Smooth muscle cell (in vitro differentiated cells): ENCODE results near the gene BHMT. TPM values are rescaled to one million over a fixed set of nuclear protein-coding genes. Genes with fewer than 3 reads are reported as not detected.

Experiments used
- DNase-seq: peaks from one replicate; lab custom pipeline; 2025; ENCODE audit not compliant: unreplicated experiment; lab: John Stamatoyannopoulos, UW
- H2AFZ ChIP-seq: fragments of 200-600 bp; sonication (generic); 2 replicates; pipeline ENCODE4 v1.6.0; 2016; ENCODE audit warnings: antibody characterized with exemption, low read depth, mild to moderate bottlenecking
- H3F3A ChIP-seq: fragments of 200-600 bp; sonication (generic); 2 replicates; pipeline ENCODE4 v1.6.0; 2017; ENCODE audit warnings: antibody characterized with exemption, low read depth
- H3K27ac ChIP-seq: fragments of 200-600 bp; sonication (generic); 2 replicates; pipeline ENCODE4 v1.5.1; 2016; ENCODE audit warnings: low read depth, mild to moderate bottlenecking
- H3K27me3 ChIP-seq: fragments of 200-600 bp; sonication (generic); 2 replicates; pipeline ENCODE4 v1.6.1; 2016; ENCODE audit warnings: low read depth, mild to moderate bottlenecking
- H3K36me3 ChIP-seq: fragments of 200-600 bp; sonication (generic); 2 replicates; pipeline ENCODE4 v1.5.1; 2016; ENCODE audit warnings: low read depth
- H3K4me1 ChIP-seq: fragments of 200-600 bp; sonication (generic); 2 replicates; pipeline ENCODE4 v1.5.1; 2016; ENCODE audit warnings: low read depth
- H3K4me2 ChIP-seq: fragments of 200-600 bp; sonication (generic); 2 replicates; pipeline ENCODE4 v1.6.0; 2016; ENCODE audit warnings: mild to moderate bottlenecking
- H3K4me3 ChIP-seq: fragments of 200-600 bp; sonication (generic); 2 replicates; pipeline ENCODE4 v1.5.1; 2016; ENCODE audit warnings: mild to moderate bottlenecking
- H3K79me2 ChIP-seq: fragments of 200-600 bp; sonication (generic); 2 replicates; pipeline ENCODE4 v1.6.0; 2016; ENCODE audit warnings: low read depth, mild to moderate bottlenecking
- H3K9ac ChIP-seq: fragments of 200-600 bp; sonication (generic); 2 replicates; pipeline ENCODE4 v1.6.0; 2016; ENCODE audit warnings: low read depth
- H3K9me3 ChIP-seq: fragments of 200-600 bp; sonication (generic); replicated peaks from 2 replicates; pipeline ENCODE4 v1.5.1; 2016; ENCODE audit warnings: low read depth
- H4K20me1 ChIP-seq: fragments of 200-600 bp; sonication (generic); 2 replicates; pipeline ENCODE4 v1.6.0; 2016; ENCODE audit warnings: low read depth
- WGBS: methylation state at CpG from one replicate; pipeline ENCODE4 v1.1.7; 2016; ENCODE audit warnings: low lambda C conversion rate; 5-methylcytosine and 5-hydroxymethylcytosine counted together
- polyA plus RNA-seq: library from polyadenylated mRNA; unstranded; fragments of >200 nt; fragmentation: Nextera tagmentation; extraction: Ambion mirVana; gene quantifications from 2 replicates; pipeline ENCODE4 v1.2.1, GENCODE V29; 2016
- total RNA-seq: library from RNA; depleted of rRNA; stranded (reverse); fragments of >200 nt; gene quantifications from 2 replicates; pipeline ENCODE4 v1.2.3, GENCODE V29; 2014
- TF ChIP-seq, protein P1 (sequence below): fragments of 200-600 bp; sonication (generic); IDR thresholded peaks from 2 replicates; pipeline ENCODE4 v1.5.1; 2017; ENCODE audit warnings: borderline replicate concordance, mild to moderate bottlenecking, antibody characterized with exemption; ENCODE audit not compliant: insufficient read depth, poor library complexity, severe bottlenecking

Gene BHMT
- total and polyA plus RNA-seq, 2 experiments from 2014 or later: not detected

DNA sequence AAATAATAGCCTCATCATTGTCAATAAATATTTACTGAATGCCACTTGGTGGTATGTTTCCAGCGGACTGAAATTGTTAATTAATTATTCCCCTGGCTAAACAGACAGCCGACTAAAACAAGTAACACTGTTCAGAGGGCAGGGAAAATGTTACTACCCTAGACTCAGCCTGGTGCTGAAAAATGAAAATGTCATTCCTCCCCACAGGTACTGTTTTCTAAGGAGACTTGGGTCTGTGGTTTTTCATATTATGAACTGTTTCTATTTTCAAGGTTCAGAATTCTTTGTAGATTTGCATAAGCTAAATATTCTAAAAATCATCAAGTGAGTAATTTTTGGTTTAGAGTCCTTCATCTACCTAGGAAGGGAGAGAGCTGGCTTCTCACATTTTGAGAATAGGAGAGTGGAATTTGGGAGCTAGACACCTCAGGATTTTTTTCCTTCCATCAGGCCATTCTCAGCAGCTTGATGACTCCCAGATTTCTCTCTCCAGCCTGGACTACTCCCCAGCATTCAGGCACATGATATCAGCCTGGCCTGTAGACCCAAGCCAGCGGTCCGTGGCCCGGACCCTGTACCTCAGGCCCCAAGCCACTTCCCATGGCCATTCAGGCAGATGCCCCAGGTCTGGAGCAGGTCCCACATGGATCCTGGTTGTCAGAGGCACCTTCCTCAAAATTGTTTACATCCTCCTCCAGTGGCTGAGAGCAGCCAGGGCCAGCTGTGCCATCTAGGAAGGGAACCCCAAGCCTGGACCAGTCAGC is 24.4 kb downstream of the BHMT start:
- no peaks in the 10 kb centered on the region for H3K79me2 ChIP-seq
- H3K27ac ChIP-seq: no peak overlapping the region
- no peak for DNase-seq
- H3K4me3 ChIP-seq: no peak overlapping the region
- H3K9ac ChIP-seq: no peak overlapping the region
- 96% methylated on average over 5 of the region's 5 CpGs for whole genome bisulfite sequencing
- no peaks in the 10 kb centered on the region for H3F3A ChIP-seq
- no peaks in the 10 kb centered on the region for H3K27me3 ChIP-seq
- no peaks in the 10 kb centered on the region for H3K4me1 ChIP-seq
- H2AFZ ChIP-seq: no peak overlapping the region
- no peaks in the 10 kb centered on the region for H4K20me1 ChIP-seq
- TF ChIP-seq, protein P1, sequence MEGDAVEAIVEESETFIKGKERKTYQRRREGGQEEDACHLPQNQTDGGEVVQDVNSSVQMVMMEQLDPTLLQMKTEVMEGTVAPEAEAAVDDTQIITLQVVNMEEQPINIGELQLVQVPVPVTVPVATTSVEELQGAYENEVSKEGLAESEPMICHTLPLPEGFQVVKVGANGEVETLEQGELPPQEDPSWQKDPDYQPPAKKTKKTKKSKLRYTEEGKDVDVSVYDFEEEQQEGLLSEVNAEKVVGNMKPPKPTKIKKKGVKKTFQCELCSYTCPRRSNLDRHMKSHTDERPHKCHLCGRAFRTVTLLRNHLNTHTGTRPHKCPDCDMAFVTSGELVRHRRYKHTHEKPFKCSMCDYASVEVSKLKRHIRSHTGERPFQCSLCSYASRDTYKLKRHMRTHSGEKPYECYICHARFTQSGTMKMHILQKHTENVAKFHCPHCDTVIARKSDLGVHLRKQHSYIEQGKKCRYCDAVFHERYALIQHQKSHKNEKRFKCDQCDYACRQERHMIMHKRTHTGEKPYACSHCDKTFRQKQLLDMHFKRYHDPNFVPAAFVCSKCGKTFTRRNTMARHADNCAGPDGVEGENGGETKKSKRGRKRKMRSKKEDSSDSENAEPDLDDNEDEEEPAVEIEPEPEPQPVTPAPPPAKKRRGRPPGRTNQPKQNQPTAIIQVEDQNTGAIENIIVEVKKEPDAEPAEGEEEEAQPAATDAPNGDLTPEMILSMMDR: no peak
- H3K4me2 ChIP-seq: no peak overlapping the region
- H3K9me3 ChIP-seq: no peaks in the 10 kb centered on the region
- no peaks in the 10 kb centered on the region for H3K36me3 ChIP-seq

DNA sequence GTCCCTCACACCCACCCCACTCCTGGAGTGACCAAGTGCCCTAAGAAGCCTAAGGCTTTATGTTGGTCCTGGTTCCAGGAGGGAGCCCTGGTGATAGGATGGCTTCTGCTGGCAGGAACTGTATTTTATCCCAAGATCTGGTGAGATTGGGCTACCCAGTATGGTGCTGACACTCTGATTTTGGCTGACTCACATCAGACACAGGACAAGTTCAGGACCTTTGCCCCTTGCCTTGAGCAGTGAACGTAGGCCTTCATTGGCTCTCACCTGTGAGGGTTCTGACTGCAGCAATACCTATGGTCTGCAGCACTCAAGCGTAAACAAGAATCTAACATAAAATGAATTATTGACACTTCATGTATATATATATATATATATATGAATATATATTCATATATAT is 25.0 kb downstream of the BHMT start:
- H3K9ac ChIP-seq: no peak overlapping the region
- no peak overlapping the region for H3K27ac ChIP-seq
- H3K79me2 ChIP-seq: no peaks in the 10 kb centered on the region
- H4K20me1 ChIP-seq: no peaks in the 10 kb centered on the region
- no peaks in the 10 kb centered on the region for H3K27me3 ChIP-seq
- no peak overlapping the region for H3K4me3 ChIP-seq
- H2AFZ ChIP-seq: no peak overlapping the region
- no peaks in the 10 kb centered on the region for H3K36me3 ChIP-seq
- H3K9me3 ChIP-seq: no peaks in the 10 kb centered on the region
- no peaks in the 10 kb centered on the region for H3F3A ChIP-seq
- no peak for DNase-seq
- no peaks in the 10 kb centered on the region for H3K4me1 ChIP-seq
- WGBS: 98% methylated on average over 2 of the region's 2 CpGs
- no peak overlapping the region for H3K4me2 ChIP-seq
- TF ChIP-seq, protein P1: no peak

DNA sequence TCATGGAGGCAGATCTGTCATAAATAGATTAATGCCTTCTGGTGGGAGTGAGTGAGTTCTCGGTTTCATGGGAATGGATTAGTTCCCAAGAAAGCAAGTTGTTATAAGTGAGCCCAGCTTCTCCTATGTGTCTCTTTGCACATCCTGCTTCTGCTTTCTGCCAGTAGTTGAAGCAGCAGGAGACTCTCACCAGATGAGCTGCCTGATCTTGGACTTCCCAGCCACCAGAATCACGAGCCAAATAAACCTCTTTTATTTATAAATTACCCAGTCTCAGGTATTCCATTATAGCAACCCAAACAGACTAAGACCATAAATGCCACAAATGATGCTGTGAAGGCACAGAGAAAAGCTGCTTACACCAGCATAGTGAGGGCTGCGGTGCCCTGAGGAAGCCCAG is 28.9 kb downstream of the BHMT start:
- no peaks in the 10 kb centered on the region for H4K20me1 ChIP-seq
- H2AFZ ChIP-seq: no peak overlapping the region
- H3K4me2 ChIP-seq: no peak overlapping the region
- H3K27ac ChIP-seq: no peak overlapping the region
- no peak overlapping the region for H3K4me3 ChIP-seq
- no peaks in the 10 kb centered on the region for H3K27me3 ChIP-seq
- no peaks in the 10 kb centered on the region for H3F3A ChIP-seq
- H3K9me3 ChIP-seq: no peaks in the 10 kb centered on the region
- no peak for DNase-seq
- no peaks in the 10 kb centered on the region for H3K4me1 ChIP-seq
- no peaks in the 10 kb centered on the region for H3K79me2 ChIP-seq
- WGBS: 98% methylated on average over 3 of the region's 3 CpGs
- TF ChIP-seq, protein P1: no peak
- H3K9ac ChIP-seq: no peak overlapping the region
- H3K36me3 ChIP-seq: no peaks in the 10 kb centered on the region
